HCT116 (cell line): ENCODE measurements around the gene TBL1X. TPM values are rescaled to one million over a fixed set of nuclear protein-coding genes. Genes with fewer than 3 reads are reported as not detected.

Experiments used
- ATAC-seq: fragments of 200-7000 bp; cut with Tn5 transposase; 2 replicates; pipeline ENCODE4 v1.9.1; 2020; ENCODE audit warnings: mild to moderate bottlenecking, moderate library complexity
- BruUV-seq: library from RNA; stranded (reverse); fragments of 400-500 nt; replicated peaks from 2 replicates; lab custom pipeline; 2021; lab: Mats Ljungman, UMichigan
- CTCF ChIA-PET: fragments of 300-600 bp; sonication (Branson Sonifier 250); formaldehyde crosslinking; loops from one replicate; lab custom pipeline; 2021; ENCODE audit warnings: antibody characterized with exemption; lab: Charles Lee
- POLR2A ChIA-PET: fragments of 300-600, 350-600 bp; sonication (Branson Sonifier 250); formaldehyde crosslinking; loops from one replicate; lab custom pipeline; 2021; ENCODE audit warnings: antibody characterized with exemption; lab: Charles Lee
- RAD21 ChIA-PET, 2 experiments: fragments of 300-600 bp; sonication (Branson Sonifier 250); formaldehyde crosslinking; loops; one replicate each; lab custom pipeline; 2023; ENCODE audit warnings: low total read pairs in 2 of 2; ENCODE audit not compliant: uncharacterized antibody in 2 of 2, unreplicated experiment in 2 of 2, low non-redundant PET in 1 of 2; lab: Charles Lee
- DNase-seq: peaks from one replicate; pipeline ENCODE4 v3.0.0-alpha.2; 2010; ENCODE audit warnings: low read depth, low spot score
- H2AFZ ChIP-seq: fragments of 200-600 bp; shearing (Covaris generic), sonication (generic); 2 replicates; pipeline ENCODE4 v1.6.1; 2017; ENCODE audit warnings: low read depth, mixed run types, mixed read lengths, antibody characterized with exemption, low read length; ENCODE audit not compliant: poor library complexity, severe bottlenecking
- H3K27ac ChIP-seq: 2 replicates; pipeline ENCODE4 v1.5.1; 2012; ENCODE audit warnings: low read depth, low read length
- H3K27me3 ChIP-seq: fragments of 200-600 bp; sonication (generic); 2 replicates; pipeline ENCODE4 v1.6.1; 2016; ENCODE audit warnings: mixed run types, low read length, mixed read lengths; ENCODE audit not compliant: insufficient read depth
- H3K36me3 ChIP-seq, 2 experiments: fragments of 200-500 bp in 1 of 2; fragments of 200-600 bp in 1 of 2; sonication (Bioruptor generic) in 1 of 2; sonication (generic) in 1 of 2; 2 replicates each; pipeline versions ENCODE4 v1.5.1 to v1.6.1; 2014 to 2016; ENCODE audit warnings: low read length in 2 of 2, inconsistent platforms in 1 of 2, mixed read lengths in 1 of 2, mixed run types in 1 of 2; ENCODE audit not compliant: insufficient read depth in 2 of 2, control insufficient read depth in 1 of 2
- H3K4me1 ChIP-seq, 2 experiments: fragments of 200-600 bp in 1 of 2; sonication (generic) in 1 of 2; 2 replicates each; pipeline versions ENCODE4 v1.5.1 to v1.6.1; 2012 to 2017; ENCODE audit warnings: low read length in 2 of 2, inconsistent platforms in 1 of 2, mild to moderate bottlenecking in 1 of 2, mixed read lengths in 1 of 2, mixed run types in 1 of 2, moderate library complexity in 1 of 2; ENCODE audit not compliant: insufficient read depth in 2 of 2, control insufficient read depth in 1 of 2
- H3K4me2 ChIP-seq: fragments of 200-600 bp; sonication (generic); 2 replicates; pipeline ENCODE4 v1.6.1; 2017; ENCODE audit warnings: mixed run types, low read length, mixed read lengths
- H3K4me3 ChIP-seq, 2 experiments: fragments of 200-600 bp in 1 of 2; sonication (generic) in 1 of 2; replicated peaks in 1 of 2; 2 replicates each; pipeline ENCODE4 v1.5.1; 2011 to 2016; ENCODE audit warnings: low read length in 2 of 2, control low read depth in 1 of 2, low read depth in 1 of 2, mild to moderate bottlenecking in 1 of 2, mixed read lengths in 1 of 2, mixed run types in 1 of 2
- H3K79me2 ChIP-seq: fragments of 200-600 bp; sonication (generic); 2 replicates; pipeline ENCODE4 v1.6.1; 2017; ENCODE audit warnings: mild to moderate bottlenecking, mixed run types, low read length, moderate library complexity, mixed read lengths; ENCODE audit not compliant: insufficient read depth
- H3K9ac ChIP-seq: fragments of 200-600 bp; sonication (generic); 2 replicates; pipeline ENCODE4 v1.6.1; 2016; ENCODE audit warnings: low read length, mixed read lengths
- H3K9me2 ChIP-seq: fragments of 200-600 bp; sonication (generic), shearing (Covaris generic); 2 replicates; pipeline ENCODE4 v1.6.1; 2017; ENCODE audit warnings: mixed run types, mild to moderate bottlenecking, moderate library complexity; ENCODE audit not compliant: insufficient read depth
- H3K9me3 ChIP-seq, 2 experiments: fragments of 200-500 bp in 1 of 2; fragments of 200-600 bp in 1 of 2; sonication (Bioruptor generic) in 1 of 2; sonication (generic) in 1 of 2; 2 replicates each; pipeline ENCODE4 v1.6.1; 2014 to 2017; ENCODE audit warnings: low read length in 2 of 2, mixed read lengths in 2 of 2, inconsistent platforms in 1 of 2, low read depth in 1 of 2, mild to moderate bottlenecking in 1 of 2, mixed run types in 1 of 2, moderate library complexity in 1 of 2; ENCODE audit not compliant: control insufficient read depth in 1 of 2, insufficient read depth in 1 of 2
- H4K20me1 ChIP-seq: fragments of 200-600 bp; sonication (generic), shearing (Covaris generic); 2 replicates; pipeline ENCODE4 v1.6.1; 2017; ENCODE audit warnings: mixed run types, mild to moderate bottlenecking, moderate library complexity; ENCODE audit not compliant: insufficient read depth
- ATF3 ChIP-seq: IDR thresholded peaks from 2 replicates; pipeline ENCODE4 v1.6.1; 2012
- CBX3 ChIP-seq: IDR thresholded peaks from 2 replicates; pipeline ENCODE4 v1.6.1; 2012; ENCODE audit warnings: low read depth
- CEBPB ChIP-seq: IDR thresholded peaks from 2 replicates; pipeline ENCODE4 v1.6.1; 2012; ENCODE audit warnings: low read depth
- CTCF ChIP-seq, 3 experiments: fragments of 200-600 bp in 1 of 3; sonication (generic) in 1 of 3; IDR thresholded peaks in 2 of 3; conservative IDR thresholded peaks in 1 of 3; 2 replicates each; pipeline ENCODE4 v1.5.1; 2012 to 2017; ENCODE audit warnings: low read depth in 2 of 3, low read length in 2 of 3, antibody characterized with exemption in 1 of 3, borderline replicate concordance in 1 of 3, control low read depth in 1 of 3, mild to moderate bottlenecking in 1 of 3, mixed read lengths in 1 of 3, mixed run types in 1 of 3, moderate library complexity in 1 of 3; ENCODE audit not compliant: insufficient read depth in 1 of 3
- EGR1 ChIP-seq: IDR thresholded peaks from 2 replicates; pipeline ENCODE4 v1.6.1; 2012; ENCODE audit warnings: low read depth
- POLR2A ChIP-seq: IDR thresholded peaks from 2 replicates; pipeline ENCODE4 v1.7.0; 2011; ENCODE audit warnings: borderline replicate concordance; ENCODE audit not compliant: insufficient read depth, insufficient read length; ENCODE audit errors: extremely low read depth
- POLR2AphosphoS5 ChIP-seq: IDR thresholded peaks from 2 replicates; pipeline ENCODE4 v1.6.1; 2011; ENCODE audit warnings: mild to moderate bottlenecking, low read depth, low read length, moderate library complexity
- RAD21 ChIP-seq: IDR thresholded peaks from 2 replicates; pipeline ENCODE4 v1.6.1; 2012; ENCODE audit warnings: low read depth, mild to moderate bottlenecking
- SIN3A ChIP-seq: IDR thresholded peaks from 2 replicates; pipeline ENCODE4 v1.6.1; 2012; ENCODE audit warnings: low read depth
- SRF ChIP-seq: IDR thresholded peaks from 2 replicates; pipeline ENCODE4 v1.6.1; 2012; ENCODE audit warnings: low read depth
- YY1 ChIP-seq: IDR thresholded peaks from 2 replicates; pipeline ENCODE4 v1.6.1; 2011; ENCODE audit warnings: low read length, low read depth, moderate library complexity, mild to moderate bottlenecking; ENCODE audit not compliant: insufficient replicate concordance; ENCODE audit errors: extremely low read depth
- ZBTB33 ChIP-seq: IDR thresholded peaks from 2 replicates; pipeline ENCODE4 v1.6.1; 2011; ENCODE audit warnings: mild to moderate bottlenecking, low read length, moderate library complexity; ENCODE audit not compliant: insufficient replicate concordance; ENCODE audit errors: extremely low read depth
- ZNF274 ChIP-seq: fragments of 200-500 bp; sonication (Bioruptor generic); IDR thresholded peaks from 2 replicates; pipeline ENCODE4 v1.6.1; 2014; ENCODE audit warnings: mild to moderate bottlenecking, low read depth, low read length, inconsistent platforms
- intact Hi-C: fragments of 100-400 bp; cut with micrococcal nuclease; formaldehyde crosslinking; loops from 2 replicates; pipeline ENCODE4 v1.10.0; 2022
- total RNA-seq: library from RNA; stranded (reverse); gene quantifications from one replicate; pipeline ENCODE4 v1.2.1, GENCODE V29; 2021; ENCODE audit not compliant: unreplicated experiment

The TBL1X gene
- total RNA-seq, 1 experiment from 2014 or later, result 37.8 TPM

- POLR2A ChIA-PET, result no interaction called here
- H3K4me3 ChIP-seq, result no peak overlapping the region
- H3K9me2 ChIP-seq, result no peaks in the 10 kb centered on the region
- no peaks in the 10 kb centered on the region for H3K9me3 ChIP-seq
- H3K9ac ChIP-seq, result no peak overlapping the region
- CTCF ChIA-PET, result no interaction called here
- no peak overlapping the region for H3K27ac ChIP-seq
- no peak overlapping the region for H2AFZ ChIP-seq
- intact Hi-C loops, result loop anchor here (2.0 to 10.0 kb wide), 4 partner anchors 245 to 890 kb away; no protein-coding TSS in a partner anchor
- no peak overlapping the region for H3K4me2 ChIP-seq
- H3K27me3 ChIP-seq, result no peaks in the 10 kb centered on the region
- ATAC-seq (no peak), DNase-seq (no peak)
- RAD21 ChIA-PET, result no interaction called here
- no peaks in the 10 kb centered on the region for H3K4me1 ChIP-seq
- no peaks in the 10 kb centered on the region for H3K79me2 ChIP-seq
- no peaks in the 10 kb centered on the region for H4K20me1 ChIP-seq
- TF ChIP-seq SIN3A (no peak), ZBTB33 (no peak), RAD21 (no peak), CTCF (IDR thresholded peaks at IDR 0.05 in 2 of 3, conservative IDR thresholded peaks at IDR 0.05 in 1 of 3; ENCODE audit: borderline replicate concordance in 1 of 3, insufficient read depth in 1 of 3, low read depth in 2 of 3, low read length in 2 of 3) (no peak), CEBPB (no peak), POLR2AphosphoS5 (no peak), ZNF274 (no peak), ATF3 (no peak), CBX3 (no peak), POLR2A (no peak), YY1 (no peak), EGR1 (no peak), SRF (no peak)
- H3K36me3 ChIP-seq, result peaks cover 0 to 2% of the 10 kb centered on the region in 2 experiments; a peak in 1 of 4 replicates
- no TSS peak for BruUV-seq
These were observed 242.6 kb downstream of the TBL1X start for GRCh38 chrX:9707306-9708033.
